GM15510 (cell line): ENCODE results near the gene RAF1.
A peak's percentile ranks its signal among the peaks of the same experiment; 100 is the strongest.

Source experiments
- POLR2A ChIP-seq: IDR thresholded peaks from 3 replicates; pipeline ENCODE4 v1.6.1; 2011; ENCODE audit warnings: borderline replicate concordance; ENCODE audit not compliant: insufficient read length; ENCODE audit errors: extremely low read depth

RAF1 gene

DNA sequence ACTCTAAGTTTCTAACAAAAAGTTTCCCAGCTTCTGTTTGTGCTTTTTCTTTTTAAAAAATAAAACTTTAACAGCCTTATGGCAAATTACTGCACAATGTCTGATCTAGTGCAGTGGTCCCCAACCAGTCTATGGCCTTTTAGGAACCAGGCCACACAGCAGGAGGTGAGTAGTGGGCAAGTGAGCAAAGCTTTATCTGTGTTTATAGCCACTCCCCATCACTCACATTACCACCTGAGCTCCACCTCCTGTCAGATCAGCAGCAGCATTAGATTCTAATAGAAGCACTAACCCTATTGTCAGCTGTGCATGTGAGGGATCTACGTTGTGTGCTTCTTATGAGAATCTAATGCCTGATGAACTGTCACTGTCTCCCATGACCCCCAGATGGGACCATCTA is 101.5 kb downstream of the RAF1 start:
- no peak for TF ChIP-seq POLR2A

DNA sequence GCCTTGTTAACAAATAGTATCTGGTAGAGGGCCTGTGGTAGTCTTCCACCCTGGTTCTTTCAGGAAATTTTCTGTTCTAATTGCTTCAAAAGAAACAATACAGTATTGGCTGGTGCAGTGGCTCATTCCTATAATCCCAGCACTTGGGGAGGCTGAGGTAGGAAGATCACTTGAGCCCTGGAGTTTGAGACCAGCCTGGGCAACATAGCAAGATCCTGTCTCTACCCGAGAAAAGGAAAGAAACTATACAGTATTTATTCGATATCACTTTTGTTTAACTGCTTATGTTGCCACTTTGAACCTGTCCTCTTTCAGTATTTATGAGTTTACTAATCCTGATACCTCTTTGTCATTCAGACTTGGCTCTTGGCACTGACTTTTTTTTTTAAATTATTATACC is 102.5 kb downstream of the RAF1 start:
- no peak for TF ChIP-seq POLR2A

DNA sequence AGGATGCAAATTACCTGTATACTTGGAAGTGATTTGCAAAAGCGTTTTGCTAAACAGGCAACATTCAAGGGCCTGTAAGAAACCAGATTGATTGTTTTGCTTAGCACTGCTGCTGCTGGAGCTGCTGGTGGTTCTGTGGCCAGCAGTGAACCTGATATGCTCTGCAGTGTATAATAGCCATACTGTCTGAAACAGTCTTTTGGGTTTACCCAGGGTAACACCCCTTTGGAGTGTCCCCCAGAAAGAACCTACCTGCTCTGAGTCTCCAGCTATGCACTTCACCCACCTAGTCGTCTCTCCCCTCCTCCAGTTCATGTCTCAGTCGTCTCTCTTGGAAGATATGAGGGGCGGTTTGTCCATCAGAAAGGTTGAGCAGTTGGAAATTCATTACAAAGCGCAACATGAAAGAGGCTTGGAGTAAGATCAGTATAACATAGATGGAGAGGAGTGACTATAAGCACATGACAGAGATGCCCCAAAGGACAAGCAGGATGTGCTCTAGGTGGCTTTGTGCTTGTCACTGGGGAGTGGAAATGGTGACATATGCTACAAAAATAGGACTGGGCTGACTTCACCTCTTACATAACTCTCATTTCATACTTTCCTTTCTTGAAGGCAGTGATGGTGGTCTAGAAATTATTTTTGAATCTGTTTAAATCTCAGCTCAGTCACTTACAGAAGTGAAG is 103.3 kb downstream of the RAF1 start:
- no peak for TF ChIP-seq POLR2A

DNA sequence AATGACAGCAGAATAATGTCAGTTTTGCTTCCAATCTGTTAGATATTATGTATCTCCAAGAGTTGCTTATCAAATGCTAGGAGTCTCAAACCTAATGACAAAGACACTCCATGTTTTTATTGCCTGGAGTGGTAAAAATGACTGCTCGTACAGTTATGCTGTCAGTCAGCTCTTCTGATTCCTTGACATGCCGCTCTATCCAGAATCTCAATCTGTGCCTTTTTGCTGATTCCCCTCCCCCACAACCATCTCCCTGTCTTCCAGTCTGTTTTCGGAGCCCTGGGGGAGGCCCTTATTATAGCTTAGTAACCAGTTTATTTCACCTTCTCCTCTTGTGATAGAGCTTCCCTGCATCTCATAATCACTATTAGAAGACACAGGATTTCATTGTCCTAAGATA is 104.4 kb downstream of the RAF1 start:
- TF ChIP-seq POLR2A = no peak

DNA sequence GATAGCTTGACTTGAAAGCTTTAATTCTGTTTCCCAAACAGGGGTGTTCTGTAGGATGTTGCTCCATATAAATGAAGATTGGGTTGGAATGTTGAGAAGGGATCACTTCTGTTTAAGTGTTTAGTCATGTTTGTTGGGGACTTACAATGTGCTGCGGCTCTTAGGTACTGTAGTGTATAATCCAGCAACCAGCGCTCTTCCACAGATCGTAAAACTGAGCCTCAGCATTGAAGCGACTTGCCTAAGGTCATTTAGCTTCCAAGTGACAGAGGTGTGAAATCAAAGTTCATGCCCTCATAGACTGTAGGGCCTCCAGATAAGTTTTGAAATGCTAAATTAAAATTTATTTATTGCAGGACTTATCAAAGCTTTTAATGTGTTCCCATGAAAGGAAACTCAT is 105.2 kb downstream of the RAF1 start:
- TF ChIP-seq POLR2A = no peak

DNA sequence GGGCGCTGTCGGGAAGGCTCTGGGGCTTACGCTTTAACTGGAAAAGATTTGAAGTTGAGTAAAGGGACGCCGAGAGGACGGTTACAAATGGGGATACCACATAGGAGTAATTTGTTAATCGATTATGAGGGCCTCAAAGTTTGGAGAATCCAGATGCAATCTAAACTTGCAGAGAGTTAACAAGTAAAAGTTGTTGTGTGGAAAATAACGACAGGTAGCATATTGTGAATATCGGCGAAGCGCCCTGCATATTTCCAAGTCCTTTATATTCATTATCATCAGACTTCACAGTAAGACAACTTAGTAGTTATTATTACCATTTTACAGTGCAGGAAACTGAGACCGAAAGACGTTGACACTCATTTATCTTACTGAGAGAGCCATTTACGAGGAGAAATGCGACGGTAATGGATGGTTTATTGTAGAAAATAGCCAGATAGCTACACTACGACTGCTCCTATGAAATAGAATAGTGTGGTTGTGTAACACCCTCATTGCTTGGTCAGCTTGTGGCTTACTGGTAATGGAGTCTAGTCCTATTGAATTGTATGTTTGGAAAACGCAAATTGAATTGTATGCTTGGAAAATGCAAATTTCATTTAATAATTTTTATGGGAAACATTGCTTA is 106.3 kb downstream of the RAF1 start:
- no peak for TF ChIP-seq POLR2A

DNA sequence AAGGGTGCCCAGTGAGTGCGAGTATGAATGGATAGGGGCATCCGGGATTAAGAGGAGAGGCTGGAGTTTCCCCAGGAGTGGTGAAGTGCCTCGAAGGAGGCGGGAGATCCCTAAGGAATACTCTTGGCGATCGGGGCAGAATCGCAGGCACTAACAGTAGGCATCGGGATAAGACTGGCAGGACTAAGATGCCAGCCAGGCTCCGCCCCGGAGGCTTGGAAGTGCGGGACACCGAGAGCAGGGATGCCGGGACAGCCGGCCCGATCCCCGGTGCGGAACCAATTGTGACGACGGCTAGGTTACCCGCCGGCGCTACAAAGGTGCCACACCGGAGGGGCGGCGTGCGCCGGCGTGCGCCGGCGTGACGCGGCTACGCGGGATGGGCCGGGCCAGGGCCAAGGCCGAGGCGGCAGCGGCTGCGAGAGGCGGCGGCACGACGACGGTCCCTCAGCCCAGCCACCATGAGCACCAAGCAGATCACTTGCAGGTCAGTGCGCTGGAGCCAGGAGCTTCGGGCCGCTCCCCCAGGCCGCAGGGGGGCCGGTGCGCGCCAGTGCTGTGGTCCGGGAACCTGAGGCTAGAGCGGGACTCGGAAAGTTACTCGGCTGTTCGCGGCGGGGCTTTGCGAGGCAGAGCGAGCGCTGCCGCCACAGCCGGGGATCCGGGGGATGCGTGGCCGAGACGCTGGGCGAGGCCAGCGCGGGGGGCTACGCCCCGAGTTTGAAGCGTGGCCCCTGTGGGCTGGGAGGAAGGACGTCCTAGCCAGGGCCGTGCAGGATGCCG is 107.0 kb downstream of the RAF1 start, which contains the start of gene MKRN2:
Gene MKRN2 (plus strand): TSS at position 398 of the 783 bp plus-strand sequence. CDS start 64 bp downstream, at position 462.
- TF ChIP-seq POLR2A = peak; percentile 99

DNA sequence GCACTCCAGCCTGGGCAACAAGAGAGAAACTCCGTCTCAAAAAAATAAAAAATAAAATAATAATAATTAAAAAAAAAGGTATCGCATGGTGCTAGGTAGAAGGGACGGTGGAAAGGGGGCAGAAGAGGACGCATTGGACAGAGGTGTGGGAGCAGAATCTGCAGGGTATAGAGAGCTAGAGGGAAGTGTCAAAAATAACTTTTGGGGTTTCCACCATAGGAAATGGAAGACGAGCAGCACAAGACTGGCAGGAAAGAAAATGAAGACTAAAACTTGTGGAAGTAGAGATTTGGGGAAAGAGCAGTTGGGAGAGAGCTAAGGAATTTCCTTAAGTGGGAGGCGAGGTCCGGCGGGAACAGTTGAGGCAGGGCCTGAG is 107.6 kb downstream of the RAF1 start:
- no peak for TF ChIP-seq POLR2A

DNA sequence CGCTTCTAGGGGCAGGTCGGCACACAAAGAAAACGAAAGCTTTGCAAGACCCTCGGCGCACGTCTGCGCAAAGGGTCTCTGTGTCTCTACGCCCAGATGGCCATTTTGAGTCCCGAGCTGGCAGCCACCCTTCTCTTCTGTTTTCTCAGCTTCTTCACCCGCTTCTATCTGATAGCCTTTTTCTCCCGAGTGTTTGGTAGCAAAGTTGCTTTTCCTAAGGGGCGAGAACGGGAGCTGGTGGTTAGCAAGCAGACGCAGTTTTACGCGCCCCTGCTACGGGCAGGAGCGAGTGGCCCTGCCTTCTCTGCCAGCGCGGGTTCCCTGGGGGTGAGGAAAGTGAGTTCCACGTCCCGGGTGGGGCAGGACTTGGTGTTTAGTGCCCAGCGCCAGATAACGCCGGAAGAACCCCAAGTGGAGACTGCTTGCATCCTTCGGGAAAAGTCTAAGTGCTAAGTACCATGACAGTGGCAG is 110.0 kb downstream of the RAF1 start:
- no peak for TF ChIP-seq POLR2A

DNA sequence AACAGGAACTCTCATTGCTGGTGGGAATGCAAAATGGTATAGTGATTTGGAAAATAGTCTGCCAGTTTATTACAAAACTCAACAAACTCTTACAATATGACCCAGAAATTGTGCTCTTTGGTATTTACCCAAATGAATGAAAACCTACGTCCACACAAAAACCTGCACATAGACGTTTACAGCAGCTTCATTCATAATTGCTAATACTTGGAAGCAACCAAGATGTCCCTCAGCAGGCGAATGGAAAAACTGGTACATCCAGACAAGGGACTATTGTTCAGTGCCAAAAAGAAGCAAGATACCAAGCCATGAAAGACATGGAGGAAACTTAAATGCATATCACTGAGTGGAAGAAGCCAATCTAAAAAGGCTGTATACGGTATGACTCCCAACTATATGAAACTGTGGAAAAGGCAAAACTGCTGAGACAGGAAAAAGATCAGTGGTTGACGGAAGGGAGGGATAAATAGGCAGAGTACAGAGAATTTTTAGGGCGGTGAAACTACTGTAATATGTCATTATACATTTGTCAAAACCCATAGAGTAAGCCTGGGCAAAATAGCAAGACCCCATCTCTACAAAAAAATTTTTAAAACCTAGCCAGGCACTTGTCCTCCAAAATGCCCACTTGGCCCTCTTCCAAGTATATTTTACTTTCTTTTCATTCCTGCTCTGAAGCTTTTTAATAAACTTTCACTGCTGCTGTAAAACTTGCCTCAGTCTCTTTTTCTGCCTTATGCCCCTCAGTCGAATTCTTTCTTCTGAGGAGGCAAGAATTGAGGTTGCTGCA is 113.8 kb downstream of the RAF1 start:
- TF ChIP-seq POLR2A = no peak

DNA sequence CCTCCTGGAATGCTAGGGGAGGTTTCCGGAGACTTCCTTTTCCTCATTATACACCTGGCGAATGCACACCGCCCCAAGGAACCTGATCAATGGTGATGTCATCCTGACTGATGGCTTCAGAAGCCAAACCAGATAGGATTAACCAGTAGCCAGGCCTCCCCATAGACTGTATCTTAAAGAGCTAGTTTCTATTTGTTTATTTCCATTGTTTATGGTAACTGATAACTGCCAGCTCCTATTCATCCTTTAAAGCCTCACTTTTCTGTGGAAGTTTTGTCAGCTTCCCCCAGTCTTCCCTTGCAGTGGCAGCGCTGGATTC is 118.5 kb downstream of the RAF1 start, which contains the start of gene MKRN2OS:
Gene MKRN2OS (minus strand): TSS at position 27 of the 319 bp plus-strand sequence. CDS start 35 bp downstream, outside the sequence.
- no peak for TF ChIP-seq POLR2A

DNA sequence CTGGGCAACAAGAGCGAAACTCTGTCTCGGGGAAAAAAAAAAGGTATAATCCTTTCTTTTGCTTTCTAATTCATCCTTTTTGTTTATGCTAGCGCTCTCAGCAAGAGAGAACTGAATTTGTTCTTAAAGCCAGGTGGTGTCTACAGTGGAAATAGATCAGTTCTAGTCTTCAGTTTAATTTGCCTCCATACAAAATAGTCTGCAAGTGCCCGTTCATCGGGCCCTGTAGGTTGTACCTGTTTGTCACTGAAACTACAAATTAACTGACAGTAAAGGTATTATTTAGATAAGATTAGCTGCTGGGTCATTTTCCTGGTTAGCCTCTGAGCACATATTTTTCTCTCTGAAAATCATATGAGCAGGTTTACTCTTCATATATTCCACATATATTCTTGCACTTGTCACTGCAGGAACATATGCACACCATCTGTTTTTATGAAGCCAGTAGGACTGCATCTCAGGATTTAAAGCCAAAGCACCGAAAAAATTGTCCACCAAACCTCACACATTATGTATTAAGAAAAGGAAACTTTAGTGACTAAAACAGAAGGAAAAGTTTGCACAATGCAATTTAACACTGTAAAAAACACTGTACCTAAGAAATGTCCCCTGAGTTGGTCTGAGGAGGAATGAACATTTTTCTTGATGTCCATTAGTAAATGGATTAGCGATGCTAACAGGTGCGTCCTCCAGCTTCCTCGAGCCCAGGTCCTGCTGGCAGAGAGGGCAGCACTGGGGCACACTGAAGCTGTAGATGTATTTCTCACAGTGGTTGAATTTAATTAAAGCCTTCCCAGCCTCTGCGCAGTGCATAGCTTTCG is 119.1 kb downstream of the RAF1 start:
- no peak for TF ChIP-seq POLR2A

DNA sequence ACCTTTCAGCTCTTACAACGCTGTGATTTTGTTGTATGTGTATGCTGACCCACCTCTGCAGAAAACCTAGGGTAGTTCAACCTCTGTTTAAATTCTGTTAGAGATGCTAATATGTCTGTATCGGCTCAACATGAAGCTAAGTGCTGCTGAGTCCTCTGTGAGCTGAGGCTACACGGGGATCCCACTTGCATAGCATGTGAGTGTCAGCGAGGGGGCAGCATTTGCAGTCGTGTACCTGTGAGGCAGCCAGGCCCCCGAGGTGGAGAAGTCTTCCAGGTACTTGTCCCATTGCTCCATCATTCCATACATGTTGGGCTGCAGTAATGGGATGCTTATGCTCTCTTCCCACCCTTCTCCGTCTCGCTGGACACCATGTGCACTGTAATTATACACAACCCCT is 122.3 kb downstream of the RAF1 start:
- no peak for TF ChIP-seq POLR2A

DNA sequence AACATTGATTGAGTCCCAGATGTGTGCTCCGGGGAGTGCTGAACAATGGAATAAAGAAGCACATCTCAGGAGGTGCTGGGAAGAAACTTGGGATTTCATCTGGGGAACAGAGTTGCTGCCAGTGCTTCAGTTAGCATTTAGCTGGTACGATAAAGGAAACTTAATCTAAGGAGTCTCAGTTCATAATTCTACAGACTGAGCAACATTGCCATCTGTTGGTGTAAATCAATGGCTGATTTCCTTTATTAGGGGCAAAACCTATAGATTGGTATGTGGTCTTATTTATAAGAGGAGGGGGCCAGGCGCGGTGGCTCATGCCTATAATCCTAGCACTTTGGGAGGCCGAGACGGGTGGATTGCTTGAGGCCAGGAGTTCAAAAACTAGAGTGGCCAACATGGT is 127.5 kb downstream of the RAF1 start:
- no peak for TF ChIP-seq POLR2A
